Frontal cortex (tissue), 4 donors: Measurements from ENCODE around the gene TSPEAR. TPM values are rescaled to one million over a fixed set of nuclear protein-coding genes. Genes with fewer than 3 reads are reported as not detected.
"Not testable (repeated sequence)": the region's sequence is repeated elsewhere in the genome, so short reads cannot be mapped to it uniquely, and the experiment has no call there.

Experiments used
- DNase-seq, 2 donors: peaks; one replicate each; pipeline ENCODE4 v3.0.0; 2012; ENCODE audit warnings: low spot score in 2 of 2
- FAIRE-seq: peaks from 2 replicates; lab custom pipeline; 2012; peaks lifted over from hg19 to GRCh38; lab: Jason Lieb, UNC
- total RNA-seq: library from RNA; depleted of rRNA; stranded (reverse); fragments of >200 nt; gene quantifications from one replicate; pipeline ENCODE4 v1.2.3, GENCODE V29; 2014
- donor health status: control.
- donor health status: control.
- donor health status: control.

The TSPEAR gene
- total RNA-seq, 1 donor from 2014 or later = not detected

DNA sequence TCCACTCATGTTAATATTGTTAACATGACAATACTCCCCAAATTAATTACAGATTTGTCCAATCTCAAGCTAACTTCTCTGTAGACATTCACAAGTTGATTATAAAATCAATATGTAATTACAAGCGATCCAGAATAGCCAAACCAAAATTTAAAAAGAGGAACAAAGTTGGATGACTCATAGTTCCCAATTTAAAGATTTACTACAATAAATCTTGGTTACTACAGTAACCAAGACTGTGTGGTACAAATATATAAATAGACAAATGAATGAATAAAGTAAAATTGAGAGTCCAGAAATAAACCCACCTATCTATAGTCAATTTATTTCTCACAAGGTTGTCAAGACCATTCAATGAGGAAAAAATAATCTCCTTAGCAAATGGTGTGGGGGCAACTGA lies 145.0 kb downstream of the TSPEAR start:
- DNase-seq = no peak
- no peak for FAIRE-seq

DNA sequence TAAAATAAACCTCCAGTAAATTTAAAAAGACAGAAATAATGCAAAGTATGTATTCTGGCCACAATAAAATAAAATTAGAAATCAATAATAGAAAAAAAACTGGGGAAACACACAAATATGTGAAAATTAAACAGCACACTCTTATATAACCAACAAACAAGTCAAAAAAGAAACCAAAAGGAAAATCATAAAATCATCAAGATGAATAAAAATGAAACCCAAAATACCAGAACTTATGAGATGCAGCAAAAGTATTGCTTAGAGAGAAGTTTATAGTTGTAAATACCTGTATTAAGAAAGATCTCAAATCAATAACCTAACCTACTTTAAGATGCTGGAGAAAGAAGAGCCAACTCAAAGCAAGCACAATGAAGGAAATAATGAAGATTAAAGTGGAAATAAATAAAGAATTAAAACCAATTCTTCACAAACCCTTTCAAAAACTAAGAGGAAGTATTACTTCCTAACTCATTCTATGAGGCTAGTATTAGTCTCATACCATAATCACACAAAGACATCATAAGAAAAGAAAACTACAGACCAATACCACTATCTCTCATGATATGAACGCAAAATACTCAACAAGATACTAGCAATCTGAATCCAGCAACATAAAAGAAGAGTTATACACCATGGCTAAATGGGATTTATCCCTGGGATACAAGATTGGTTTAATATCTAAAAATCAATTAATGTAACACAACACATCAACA lies 146.3 kb downstream of the TSPEAR start:
- DNase-seq (no peak), FAIRE-seq (no peak)

DNA sequence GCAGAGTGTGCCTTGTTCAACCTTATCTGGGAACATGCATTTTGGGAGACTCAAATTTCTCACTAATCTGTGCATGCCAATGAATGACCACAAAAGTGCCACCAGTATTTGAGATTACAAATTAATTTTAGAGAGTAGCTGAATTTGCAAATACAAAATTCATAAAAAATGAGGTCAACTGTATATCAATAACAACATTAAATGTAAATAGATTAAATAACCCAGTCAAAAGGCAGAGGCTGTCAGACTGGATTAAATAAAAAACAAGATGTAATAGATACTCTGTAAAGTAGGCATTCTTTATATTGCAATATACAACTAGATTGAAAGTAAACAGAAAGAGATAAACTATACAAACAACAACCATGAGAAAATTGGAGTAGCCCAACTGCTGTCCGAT lies 147.3 kb downstream of the TSPEAR start:
- FAIRE-seq = no peak

DNA sequence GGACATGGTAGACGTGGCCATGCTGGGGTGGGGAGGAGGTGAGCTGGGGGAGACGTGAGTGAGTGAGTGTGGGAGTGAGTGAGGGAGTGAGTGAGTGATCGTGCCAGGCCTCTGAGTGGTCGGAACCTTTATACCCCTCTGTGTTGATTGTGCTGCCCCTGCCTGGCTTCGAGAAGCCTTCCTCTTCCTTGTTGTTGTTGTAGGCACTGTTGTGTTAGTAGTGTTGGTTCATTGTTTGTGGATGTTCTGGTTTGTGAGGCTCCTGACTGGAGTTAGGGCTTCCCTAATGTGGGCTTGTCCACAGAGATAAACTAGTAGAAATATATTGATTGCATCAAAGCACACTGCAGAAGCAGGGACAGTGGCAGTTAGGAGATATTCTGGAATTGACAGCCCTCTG lies 152.7 kb downstream of the TSPEAR start, which contains the start of gene KRTAP10-3:
Gene KRTAP10-3 (minus strand): TSS at position 101 of the 400 bp plus-strand sequence. CDS start 80 bp downstream, at position 21.
- DNase-seq (no peak), FAIRE-seq (no peak)

More for the DNA sequence above, 147.3 kb downstream of the TSPEAR start:
- DNase-seq = no peak

DNA sequence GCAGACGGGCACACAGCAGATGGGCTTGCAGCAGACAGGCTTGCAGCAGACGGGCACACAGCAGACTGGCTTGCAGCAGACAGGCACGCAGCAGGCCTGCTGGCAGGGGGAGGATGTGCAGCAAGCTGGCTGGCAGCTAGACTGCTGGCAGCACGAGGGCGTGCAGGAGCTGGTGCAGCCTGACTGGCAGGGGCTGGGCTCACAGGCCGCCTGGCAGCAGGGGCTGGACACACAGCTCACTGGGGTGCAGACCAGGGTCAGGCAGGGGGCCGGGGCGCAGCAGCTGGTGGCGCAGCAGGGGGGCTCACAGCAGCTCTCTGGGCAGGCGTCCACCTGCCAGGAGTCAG lies 153.1 kb downstream of the TSPEAR start:
- not testable (repeated sequence) for DNase-seq, FAIRE-seq

DNA sequence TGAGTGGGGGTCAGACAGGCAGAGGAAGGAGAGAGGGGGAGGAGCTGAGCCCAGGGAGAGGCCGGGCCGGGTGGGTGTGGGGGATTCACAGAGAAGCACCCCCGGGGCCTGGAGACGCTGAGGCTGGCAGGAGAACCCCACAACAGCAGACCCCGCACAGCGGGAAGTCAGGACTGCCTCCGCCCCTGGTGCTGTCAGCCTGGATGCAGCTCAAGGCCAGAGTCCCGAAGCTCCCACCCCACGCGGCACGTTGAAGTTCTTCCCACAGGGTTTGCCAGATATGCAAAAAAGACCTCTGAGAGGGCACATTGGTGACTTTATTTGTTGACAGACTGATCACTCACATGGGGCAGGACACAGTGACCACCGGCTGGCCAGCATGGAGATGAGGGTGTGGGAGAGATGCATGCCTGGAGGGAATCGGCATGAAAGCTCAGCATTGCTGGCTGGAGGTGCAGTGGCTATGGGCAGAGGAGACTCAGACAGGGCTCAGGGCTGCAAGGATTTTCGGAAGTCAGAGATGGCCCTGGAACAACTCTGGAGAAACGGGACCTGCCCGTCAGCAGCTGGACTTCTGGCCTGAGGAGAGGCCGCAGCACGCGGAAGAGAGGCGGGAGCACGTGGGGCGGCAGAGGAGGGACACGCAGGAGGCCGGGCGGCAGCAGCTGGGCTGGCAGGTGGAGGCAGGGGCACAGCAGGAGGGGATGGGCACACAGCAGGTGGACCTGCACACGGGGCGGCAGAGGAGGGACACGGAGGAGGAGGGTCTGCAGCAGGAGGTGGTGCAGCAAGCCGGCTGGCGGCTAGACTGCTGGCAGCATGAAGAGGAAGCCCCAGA lies 153.7 kb downstream of the TSPEAR start:
- no peak for DNase-seq
- FAIRE-seq = no peak

DNA sequence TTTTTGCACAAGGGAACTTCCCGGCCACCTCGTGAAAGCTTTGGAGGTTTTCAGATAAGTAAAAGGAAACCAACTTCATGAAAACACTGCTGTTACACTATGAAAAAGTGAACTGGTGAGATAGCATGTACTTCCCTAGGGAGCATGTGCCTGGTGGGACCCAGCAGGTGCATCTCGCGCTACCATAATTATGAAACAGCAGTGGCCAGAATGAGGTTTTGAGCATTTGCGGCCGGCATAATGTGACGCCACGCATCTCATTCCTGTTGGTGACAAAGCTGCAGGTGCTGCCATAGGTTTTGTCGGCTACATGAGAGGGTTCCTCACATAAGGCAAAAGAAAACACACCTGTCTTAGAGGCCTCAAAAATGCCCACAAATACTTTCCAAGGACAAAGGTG lies 154.5 kb downstream of the TSPEAR start:
- DNase-seq (no peak), FAIRE-seq (no peak)

DNA sequence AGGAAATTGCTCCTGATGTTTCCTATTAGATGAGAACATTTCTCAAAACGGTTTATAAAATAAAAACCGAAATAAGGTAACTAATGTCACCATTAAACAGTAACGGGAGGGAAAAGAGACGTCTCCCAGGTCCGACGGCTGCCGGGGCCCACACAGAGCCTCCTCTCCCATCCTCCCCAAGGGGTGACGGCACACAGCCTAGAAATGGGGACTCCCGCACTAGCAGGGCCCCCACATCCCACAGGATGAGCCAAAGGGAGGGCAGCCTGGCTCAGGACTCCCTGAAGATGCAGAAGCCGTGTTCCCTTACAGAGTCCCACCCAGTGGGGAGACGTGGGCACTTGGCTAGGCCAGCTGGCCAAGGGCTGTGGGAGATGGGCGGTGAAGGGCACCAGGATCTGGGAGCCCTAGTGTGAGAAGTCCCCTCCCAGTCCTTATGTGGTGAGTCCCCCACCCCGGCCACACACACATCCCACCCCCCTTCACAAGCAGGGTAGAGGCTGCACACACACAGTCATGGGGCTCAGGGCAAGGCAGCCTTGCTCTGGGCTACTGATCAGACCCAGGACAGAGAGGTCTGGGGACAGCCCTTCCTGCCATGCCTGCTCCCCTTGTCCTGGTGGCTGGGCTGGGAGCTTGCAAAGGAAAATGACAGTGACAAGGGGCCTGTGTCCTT lies 156.0 kb downstream of the TSPEAR start:
- FAIRE-seq (no peak), DNase-seq (no peak)

DNA sequence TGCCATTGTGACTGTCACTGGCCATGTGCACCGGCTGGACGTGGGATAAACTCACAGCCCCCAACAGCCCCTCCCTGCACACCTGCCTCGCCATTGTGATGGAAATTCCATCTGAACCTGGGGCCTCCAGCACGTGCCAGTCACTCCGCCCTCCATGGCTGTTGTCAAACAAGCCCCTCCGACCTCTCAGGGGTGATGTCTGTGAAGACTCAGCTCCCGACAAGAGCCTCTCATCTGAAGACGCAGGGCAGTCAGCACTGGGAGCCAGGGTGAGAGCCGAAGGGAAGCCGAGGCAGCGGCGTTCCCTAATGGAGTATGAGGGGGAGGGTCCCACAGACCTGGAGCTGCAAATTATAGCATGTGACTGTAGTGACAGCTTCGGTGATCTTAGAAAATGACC lies 158.7 kb downstream of the TSPEAR start:
- DNase-seq = no peak
- FAIRE-seq = no peak

DNA sequence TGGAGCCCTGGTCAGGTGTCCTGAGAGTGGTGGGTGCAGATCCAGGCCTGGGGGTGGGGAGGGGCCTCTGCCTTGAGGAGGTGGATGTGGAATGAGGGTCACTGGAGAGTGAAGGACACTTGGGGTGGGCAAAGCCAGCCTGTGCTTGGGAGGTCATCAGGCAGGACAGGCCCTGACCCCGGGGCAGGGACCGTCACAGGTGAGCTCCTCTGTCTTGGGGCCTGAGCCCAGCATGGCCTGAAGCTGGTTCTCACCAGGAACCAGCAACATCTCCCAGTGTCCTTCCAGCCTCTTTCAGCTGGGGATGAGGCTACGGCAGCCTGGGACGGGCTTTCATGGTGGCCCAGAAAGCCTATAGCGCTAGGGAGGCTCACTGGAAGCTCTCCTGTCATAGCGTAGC lies 159.2 kb downstream of the TSPEAR start:
- FAIRE-seq = no peak
- no peak for DNase-seq

DNA sequence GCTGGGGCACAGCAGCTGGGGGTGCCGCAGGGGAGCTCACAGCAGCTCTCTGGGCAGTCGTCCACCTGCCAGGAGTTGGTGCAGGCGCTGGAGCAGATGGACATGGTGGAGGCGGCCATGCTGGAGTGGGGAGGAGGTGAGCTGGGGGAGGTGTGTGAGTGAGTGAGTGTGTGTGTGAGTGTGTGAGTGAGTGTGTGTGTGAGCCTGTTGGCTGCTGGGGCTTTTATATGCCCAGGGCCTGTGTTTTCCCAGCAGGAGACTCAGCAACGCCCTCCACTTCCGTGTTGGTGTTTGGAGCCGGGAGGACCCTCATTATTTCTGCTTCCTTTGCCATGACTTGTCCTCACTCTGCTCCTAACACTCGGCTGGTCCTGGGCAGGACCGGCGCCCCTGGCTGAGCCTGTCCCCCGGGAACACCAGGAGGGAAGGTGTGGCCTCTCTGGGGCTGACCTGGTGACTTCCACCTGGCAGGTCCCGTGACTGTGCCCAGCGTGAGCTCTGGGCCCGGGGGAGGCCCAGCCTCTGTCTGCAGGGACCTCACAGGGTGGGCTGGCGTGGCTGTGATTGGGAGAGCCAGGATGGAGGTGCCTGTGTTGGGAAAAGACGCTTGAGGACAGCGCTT lies 159.9 kb downstream of the TSPEAR start, which contains the start of gene KRTAP10-2:
Gene KRTAP10-2 (minus strand): TSS at position 166 of the 622 bp plus-strand sequence. CDS start 47 bp downstream, at position 119.
- DNase-seq (no peak), FAIRE-seq (no peak)

DNA sequence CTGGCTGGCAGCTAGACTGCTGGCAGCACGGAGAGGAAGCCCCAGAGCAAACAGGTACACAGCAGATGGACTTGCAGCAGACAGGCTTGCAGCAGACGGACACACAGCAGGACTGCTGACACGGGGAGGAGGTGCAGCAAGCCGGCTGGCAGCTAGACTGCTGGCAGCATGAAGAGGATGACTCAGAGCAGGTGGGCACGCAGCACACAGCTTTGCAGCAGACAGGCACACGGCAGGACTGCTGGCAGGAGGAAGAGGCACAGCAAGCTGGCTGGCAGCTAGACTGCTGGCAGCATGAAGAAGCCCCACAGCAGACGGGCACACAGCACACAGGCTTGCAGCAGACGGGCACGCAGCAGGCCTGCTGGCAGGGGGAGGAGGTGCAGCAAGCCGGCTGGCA lies 160.6 kb downstream of the TSPEAR start:
- FAIRE-seq (no peak), DNase-seq (no peak)

DNA sequence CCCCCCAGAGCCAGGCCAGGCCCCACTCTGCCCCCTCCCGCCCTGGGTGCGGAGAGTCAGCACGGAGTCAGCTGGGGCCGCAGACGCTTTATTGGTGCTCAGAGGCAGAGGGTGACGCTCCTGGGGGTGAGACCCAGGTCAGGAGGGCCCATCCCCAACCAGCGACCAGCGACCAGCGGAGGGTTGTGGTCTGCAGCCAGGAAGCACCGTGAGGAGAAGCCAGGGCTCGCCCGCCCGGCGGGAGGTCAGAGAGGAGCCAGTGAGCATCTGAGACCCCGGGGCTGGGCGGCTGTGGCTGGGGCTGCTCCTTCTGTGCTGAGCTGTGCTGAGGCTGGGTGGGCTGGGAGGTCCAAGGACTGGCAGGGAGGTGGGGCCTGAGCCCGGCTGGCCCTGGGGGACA lies 161.1 kb downstream of the TSPEAR start:
- DNase-seq, FAIRE-seq: not testable (repeated sequence)

DNA sequence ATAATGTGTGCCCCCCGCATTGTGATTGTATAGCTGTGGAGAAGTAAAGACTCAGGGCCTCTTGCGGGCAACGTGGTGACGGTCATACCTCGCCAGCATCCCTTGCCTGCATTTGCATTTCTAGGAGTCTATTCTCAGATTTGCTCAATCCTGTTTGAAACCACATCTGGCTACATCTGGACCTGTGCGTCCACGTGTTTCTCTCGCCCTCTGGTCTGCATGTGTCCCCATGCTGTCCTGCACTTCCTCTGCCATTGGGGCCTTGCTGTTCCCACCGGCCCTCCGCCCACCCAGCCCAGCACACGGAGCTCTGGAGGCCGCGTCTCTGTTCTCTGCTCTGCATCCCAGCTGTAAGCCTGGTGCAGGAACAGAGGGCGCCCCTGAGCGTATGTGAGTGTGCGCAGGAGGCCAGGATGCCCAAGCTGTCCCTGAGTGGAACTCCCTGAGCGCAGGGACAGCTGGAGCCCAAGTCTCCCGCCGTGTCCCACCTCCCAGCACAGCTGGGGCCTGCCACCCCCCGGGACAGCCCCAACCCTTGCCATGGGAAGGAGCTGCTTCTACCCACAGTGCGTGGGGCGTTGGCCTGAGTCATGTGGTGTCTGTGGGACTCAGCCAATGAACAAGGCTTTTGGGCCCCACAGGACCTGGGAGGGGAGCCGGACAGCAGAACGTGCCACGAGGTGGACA lies 161.7 kb downstream of the TSPEAR start:
- no peak for DNase-seq
- no peak for FAIRE-seq

DNA sequence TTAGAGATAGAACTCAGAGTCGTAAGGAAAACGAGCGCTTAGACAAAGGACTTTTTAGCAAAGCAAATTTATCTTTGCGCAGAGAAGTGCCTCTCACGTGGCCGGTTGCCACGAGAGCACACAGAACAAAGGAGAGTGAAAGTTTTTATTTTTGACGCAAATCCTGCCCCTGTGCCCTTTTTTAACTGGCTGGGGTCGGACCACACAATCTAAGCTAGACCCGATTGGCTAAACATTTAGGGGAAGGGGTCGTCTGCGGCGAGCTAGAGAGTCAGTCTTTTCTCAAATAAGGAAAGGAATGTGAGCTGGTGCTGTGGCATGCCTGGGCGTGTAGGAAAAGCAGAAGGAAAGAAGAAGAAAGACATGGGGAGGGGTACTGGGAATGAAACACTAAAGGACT lies 162.4 kb downstream of the TSPEAR start:
- no peak for DNase-seq
- no peak for FAIRE-seq

DNA sequence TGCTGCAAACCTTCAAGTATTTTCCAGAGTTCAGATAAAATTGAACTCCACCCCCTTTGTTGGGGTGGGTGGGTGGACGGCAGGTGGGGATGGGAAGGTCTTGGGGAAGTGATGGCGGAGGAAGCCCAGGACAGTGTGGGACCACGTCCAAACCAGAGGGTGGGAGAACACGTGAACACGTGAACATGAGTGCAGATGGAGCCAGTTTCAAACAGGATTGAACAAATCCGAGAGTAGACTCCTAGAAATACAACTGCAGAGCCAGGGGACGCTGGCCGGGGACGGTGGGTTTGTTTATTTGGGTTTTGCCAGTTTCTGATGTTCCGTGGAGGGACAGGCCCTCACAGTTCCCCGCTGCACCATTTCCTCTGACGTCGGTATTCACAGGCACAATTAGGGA lies 163.0 kb downstream of the TSPEAR start:
- FAIRE-seq (no peak), DNase-seq (no peak)

DNA sequence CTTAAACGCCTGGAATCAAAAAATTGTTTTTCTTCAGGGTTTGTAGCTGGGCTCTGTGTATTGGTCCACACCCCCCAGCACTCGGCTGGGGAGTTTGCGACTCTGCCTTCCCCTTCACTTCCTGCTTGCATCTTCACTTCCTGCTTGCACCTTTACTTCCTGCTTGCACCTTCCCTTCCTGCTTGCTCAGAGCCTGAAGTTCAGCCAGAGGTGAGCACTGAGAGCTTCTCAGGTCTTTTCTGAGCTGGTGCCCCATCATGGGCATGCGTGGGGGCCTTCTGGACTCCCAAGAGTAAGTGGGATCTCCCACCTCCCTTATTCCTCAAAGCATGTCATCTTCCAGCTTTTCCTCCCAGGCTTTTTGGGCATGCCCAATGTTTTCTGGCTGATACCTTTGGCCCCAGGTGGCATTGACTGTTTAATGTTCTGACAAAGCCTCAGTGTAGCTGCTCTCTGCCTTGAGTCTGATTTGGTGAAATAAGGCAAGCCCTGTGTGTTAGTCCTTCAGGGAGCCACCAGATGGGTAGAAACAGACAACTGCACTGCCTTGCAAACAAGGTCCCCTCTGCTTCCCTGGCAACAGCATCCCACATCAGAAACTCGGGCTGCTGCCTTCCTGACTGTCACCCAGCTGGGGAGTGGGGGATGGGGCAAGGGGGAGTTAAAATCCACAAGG lies 163.6 kb downstream of the TSPEAR start:
- DNase-seq (no peak), FAIRE-seq (no peak)

DNA sequence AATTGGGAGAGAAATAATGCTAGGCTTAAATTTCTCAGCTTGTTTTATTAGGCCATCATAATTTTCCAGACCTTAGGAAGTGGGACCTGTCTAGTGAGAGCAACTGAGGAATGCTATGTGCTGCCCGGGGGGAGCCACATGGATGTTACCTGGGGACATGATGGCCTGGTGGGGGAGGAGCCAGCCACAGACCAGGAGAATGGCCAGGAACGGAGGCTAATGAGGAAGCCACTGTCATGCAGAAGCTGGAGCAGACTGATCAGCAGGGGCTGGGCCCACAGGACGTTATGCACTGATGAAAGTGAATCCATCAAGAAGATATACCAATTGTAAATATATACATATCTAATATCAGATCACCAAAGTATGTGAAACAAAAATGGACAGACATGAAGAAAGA lies 166.8 kb downstream of the TSPEAR start:
- no peak for FAIRE-seq
- DNase-seq = no peak

DNA sequence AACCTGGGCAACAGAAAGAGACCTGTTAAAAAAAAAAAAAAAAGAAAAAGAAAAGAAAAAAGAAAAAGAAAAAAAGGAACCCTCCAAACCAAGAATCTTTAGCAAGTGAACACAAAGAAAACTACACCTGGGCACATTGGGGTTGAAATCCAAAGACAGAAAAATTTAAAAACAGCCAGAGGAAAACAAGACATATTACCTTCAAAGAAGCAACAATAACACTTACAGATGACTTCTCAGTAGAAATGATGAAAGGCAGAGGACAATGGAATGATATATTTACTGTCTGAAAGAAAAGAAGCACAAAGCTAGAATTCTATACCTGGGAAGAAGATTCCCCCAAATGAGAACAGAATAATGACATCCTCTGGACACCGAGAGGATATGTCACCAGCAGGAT lies 168.7 kb downstream of the TSPEAR start:
- DNase-seq (no peak), FAIRE-seq (no peak)
